PC-9 (cell line): ENCODE results near the gene KDM4B. TPM values are rescaled to one million over a fixed set of nuclear protein-coding genes. Genes with fewer than 3 reads are reported as not detected.

ENCODE experiments used
- BruUV-seq: library from RNA; stranded (reverse); fragments of 400-500 nt; replicated peaks from 2 replicates; lab custom pipeline; 2021; lab: Mats Ljungman, UMichigan
- CTCF ChIA-PET: fragments of 300-600 bp; sonication (Branson Sonifier 250); formaldehyde crosslinking; loops from one replicate; lab custom pipeline; 2022; ENCODE audit warnings: antibody characterized with exemption; lab: Charles Lee
- POLR2A ChIA-PET: fragments of 300-600 bp; sonication (Branson Sonifier 250); formaldehyde crosslinking; loops from one replicate; lab custom pipeline; 2022; ENCODE audit warnings: antibody characterized with exemption; ENCODE audit not compliant: unreplicated experiment; lab: Charles Lee
- DNase-seq, 2 experiments: peaks; one replicate each; pipeline versions ENCODE4 v3.0.0 to v3.0.0-alpha.2; 2015 to 2022; ENCODE audit warnings: mixed read lengths in 1 of 2
- H2AFZ ChIP-seq: fragments of 200-600 bp; sonication (generic); 2 replicates; pipeline ENCODE4 v1.8.1; 2017; ENCODE audit warnings: antibody characterized with exemption
- H3F3A ChIP-seq: fragments of 200-600 bp; sonication (generic); 2 replicates; pipeline ENCODE4 v1.8.1; 2017; ENCODE audit warnings: antibody characterized with exemption, mild to moderate bottlenecking, low read depth; ENCODE audit not compliant: insufficient read depth
- H3K27ac ChIP-seq: fragments of 200-600 bp; sonication (generic); 2 replicates; pipeline ENCODE4 v1.6.1; 2016; ENCODE audit warnings: mixed run types
- H3K27me3 ChIP-seq: fragments of 200-600 bp; sonication (generic); 2 replicates; pipeline ENCODE4 v1.6.1; 2016; ENCODE audit warnings: low read depth, mixed run types; ENCODE audit not compliant: insufficient read depth
- H3K36me3 ChIP-seq: fragments of 200-600 bp; sonication (generic); 2 replicates; pipeline ENCODE4 v1.6.1; 2016; ENCODE audit warnings: low read depth, mixed run types
- H3K4me1 ChIP-seq: fragments of 200-600 bp; sonication (generic); replicated peaks from 2 replicates; pipeline ENCODE4 v1.6.1; 2016; ENCODE audit warnings: mixed run types; ENCODE audit not compliant: insufficient read depth
- H3K4me2 ChIP-seq: fragments of 200-600 bp; sonication (generic); 2 replicates; pipeline ENCODE4 v1.6.1; 2017; ENCODE audit warnings: mixed run types
- H3K4me3 ChIP-seq: fragments of 200-600 bp; sonication (generic); 2 replicates; pipeline ENCODE4 v1.6.1; 2016; ENCODE audit warnings: mixed run types
- H3K79me2 ChIP-seq: fragments of 200-600 bp; sonication (generic); 2 replicates; pipeline ENCODE4 v1.6.1; 2017; ENCODE audit warnings: low read depth, mixed run types
- H3K9me2 ChIP-seq: fragments of 200-600 bp; sonication (generic); 2 replicates; pipeline ENCODE4 v1.8.1; 2017; ENCODE audit warnings: mild to moderate bottlenecking; ENCODE audit not compliant: insufficient read depth
- H3K9me3 ChIP-seq: fragments of 200-600 bp; sonication (generic); 2 replicates; pipeline ENCODE4 v1.8.1; 2016; ENCODE audit warnings: low read depth; ENCODE audit not compliant: insufficient read depth
- H4K20me1 ChIP-seq: fragments of 200-600 bp; sonication (generic); 2 replicates; pipeline ENCODE4 v1.8.1; 2017; ENCODE audit not compliant: insufficient read depth
- CTCF ChIP-seq: fragments of 200-600 bp; sonication (generic); conservative IDR thresholded peaks from 2 replicates; pipeline ENCODE4 v1.6.1; 2017; ENCODE audit warnings: mixed run types, antibody characterized with exemption, mild to moderate bottlenecking, moderate library complexity
- EZH2 ChIP-seq: fragments of 200-600 bp; sonication (generic); IDR thresholded peaks from 2 replicates; pipeline ENCODE4 v1.8.0; 2017; ENCODE audit warnings: antibody characterized with exemption, low read depth
- intact Hi-C: fragments of 100-400 bp; cut with micrococcal nuclease; formaldehyde crosslinking; loops from one replicate; pipeline ENCODE4 v1.10.0; 2022; ENCODE audit not compliant: unreplicated experiment
- total RNA-seq: library from RNA; stranded (reverse); gene quantifications from 2 replicates; pipeline ENCODE4 v1.2.3, GENCODE V29; 2021

The KDM4B gene
- total RNA-seq, 1 experiment from 2014 or later, result 19.5 TPM

DNA sequence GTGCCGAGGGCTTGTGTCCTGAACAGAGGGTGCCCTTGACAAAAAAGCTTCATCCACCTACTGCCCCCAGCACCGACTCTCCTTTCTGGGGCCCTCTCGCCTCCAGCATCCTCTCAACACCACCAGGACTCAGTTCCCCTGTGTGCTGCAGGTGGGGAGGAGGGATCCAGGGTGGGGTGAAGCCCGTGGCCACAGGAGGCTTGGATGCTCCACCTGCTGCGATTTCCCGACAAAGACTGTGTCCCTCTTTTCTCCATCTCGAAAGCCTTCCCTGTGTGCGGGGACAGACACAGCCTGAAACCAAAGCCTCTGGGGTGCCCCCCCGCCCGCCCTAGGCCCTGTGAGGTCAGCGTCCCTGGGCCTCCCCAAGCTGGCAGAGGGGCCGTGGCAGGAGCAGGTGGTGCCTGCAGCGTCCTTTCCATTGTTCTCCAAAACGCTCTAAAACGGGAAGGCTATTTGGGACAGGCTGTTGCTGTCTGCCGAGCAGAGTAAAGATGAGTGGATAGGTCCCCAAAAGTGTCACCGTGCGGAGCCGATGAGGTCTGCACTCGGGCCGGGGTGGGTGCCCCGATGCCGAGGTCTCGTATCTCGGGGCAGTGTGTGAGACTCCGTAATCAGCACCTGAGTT lies 186.0 kb downstream of the KDM4B start:
- no TSS peak for BruUV-seq
- Histone ChIP-seq H3K4me1 (no peaks in the 10 kb centered on the region), H3K4me3 (no peak overlapping the region), H2AFZ (no peak overlapping the region), H3K27ac (no peak overlapping the region), H3K36me3 (no peaks in the 10 kb centered on the region), H3K4me2 (no peak overlapping the region), H3K79me2 (no peaks in the 10 kb centered on the region), H3K27me3 (no peaks in the 10 kb centered on the region), H3K9me3 (no peaks in the 10 kb centered on the region), H3K9me2 (no peaks in the 10 kb centered on the region), H4K20me1 (no peaks in the 10 kb centered on the region), H3F3A (no peaks in the 10 kb centered on the region)
- no peak for TF ChIP-seq CTCF
- ChIA-PET CTCF (no interaction called here), POLR2A (no interaction called here)
- intact Hi-C loops, result no loop called here
- DNase-seq, result no peak

DNA sequence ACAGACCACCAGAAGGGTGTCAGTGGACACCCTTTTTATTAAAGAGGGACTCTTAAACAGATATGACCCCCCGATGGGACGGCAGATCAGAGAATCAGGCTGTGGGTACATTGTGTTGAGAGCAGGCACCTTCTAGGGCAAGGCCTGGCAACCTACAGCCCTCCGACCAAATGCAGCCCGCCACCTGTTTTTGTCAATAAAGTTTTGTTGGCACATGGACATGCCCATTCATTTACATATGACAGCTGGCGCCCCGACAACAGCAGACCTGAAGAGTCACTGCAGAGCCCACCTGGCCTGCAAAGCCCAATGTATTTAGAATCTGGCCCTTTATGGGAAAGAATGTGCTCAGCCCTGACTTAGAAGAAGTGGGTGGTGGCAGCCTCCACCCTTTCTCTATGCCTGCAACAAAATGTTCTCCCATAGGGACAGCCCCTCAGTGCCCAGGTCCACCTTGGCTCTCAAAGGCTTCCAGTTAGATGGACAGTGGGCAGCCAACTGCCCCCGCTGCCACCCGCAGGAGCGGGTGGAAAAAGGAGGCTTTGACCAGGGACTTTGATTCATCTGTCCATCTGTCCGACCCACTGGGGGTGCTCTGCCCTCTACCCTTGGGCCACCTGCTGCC lies 186.8 kb downstream of the KDM4B start:
- ChIA-PET CTCF (no interaction called here), POLR2A (no interaction called here)

DNA sequence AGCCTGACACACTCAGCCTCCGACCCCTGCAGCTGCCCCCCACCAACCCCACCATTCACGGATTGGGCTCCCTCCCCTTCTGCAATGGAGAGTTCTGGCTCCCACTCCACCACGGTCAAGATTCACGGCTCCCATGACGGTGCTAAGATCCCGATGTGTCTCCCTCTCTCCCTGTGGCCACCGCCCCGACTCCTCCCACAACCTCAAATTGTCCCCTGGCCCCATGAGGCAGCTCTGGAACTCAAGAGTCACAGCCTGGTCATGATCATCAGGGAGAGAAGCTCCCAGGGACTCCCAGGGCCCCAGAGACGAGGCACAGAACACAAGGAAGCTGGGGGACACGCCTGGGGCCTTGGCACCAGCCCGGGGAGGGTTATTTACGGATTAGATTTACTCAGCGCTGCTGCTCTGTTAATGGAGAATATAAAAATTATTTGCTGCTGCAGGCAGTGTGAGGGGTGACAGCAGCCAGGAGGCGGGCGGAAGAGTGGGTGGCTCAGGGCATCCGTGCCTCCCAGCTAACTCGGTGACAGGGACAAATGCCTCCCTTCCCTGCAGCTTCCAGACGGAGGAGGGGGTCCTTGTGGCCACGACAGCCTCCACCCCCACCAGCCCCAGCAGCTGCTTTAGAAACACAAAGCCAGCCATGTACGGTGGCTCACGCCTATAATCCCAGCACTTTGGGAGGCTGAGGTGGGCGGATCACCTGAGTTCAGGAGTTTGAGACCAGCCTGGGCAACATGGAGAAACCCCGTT lies 187.5 kb downstream of the KDM4B start:
- H4K20me1 ChIP-seq, result no peaks in the 10 kb centered on the region
- no peaks in the 10 kb centered on the region for H3K79me2 ChIP-seq
- no peaks in the 10 kb centered on the region for H3K4me1 ChIP-seq
- H3K4me3 ChIP-seq, result no peak overlapping the region
- H3K4me2 ChIP-seq, result no peak overlapping the region
- H3K27ac ChIP-seq, result no peak overlapping the region
- no peaks in the 10 kb centered on the region for H3K9me3 ChIP-seq
- DNase-seq, result no peak
- ChIA-PET CTCF (no interaction called here), POLR2A (no interaction called here)
- intact Hi-C loops, result no loop called here
- H3F3A ChIP-seq, result no peaks in the 10 kb centered on the region
- no peaks in the 10 kb centered on the region for H3K9me2 ChIP-seq
- no peaks in the 10 kb centered on the region for H3K36me3 ChIP-seq
- no TSS peak for BruUV-seq
- TF ChIP-seq CTCF (no peak), EZH2 (no peak)
- H2AFZ ChIP-seq, result no peak overlapping the region
- H3K27me3 ChIP-seq, result no peaks in the 10 kb centered on the region

More for the DNA sequence above, 186.8 kb downstream of the KDM4B start:
- BruUV-seq, result no TSS peak
- Histone ChIP-seq H3K27me3 (no peaks in the 10 kb centered on the region), H3K9me3 (no peaks in the 10 kb centered on the region), H3F3A (no peaks in the 10 kb centered on the region), H2AFZ (no peak overlapping the region), H4K20me1 (no peaks in the 10 kb centered on the region), H3K79me2 (no peaks in the 10 kb centered on the region), H3K4me1 (no peaks in the 10 kb centered on the region), H3K27ac (no peak overlapping the region), H3K4me2 (no peak overlapping the region), H3K9me2 (no peaks in the 10 kb centered on the region), H3K4me3 (no peak overlapping the region), H3K36me3 (no peaks in the 10 kb centered on the region)
- TF ChIP-seq EZH2, result no peak
- TF ChIP-seq CTCF, result no peak
- intact Hi-C loops, result no loop called here
- no peak for DNase-seq
